Measurements from ENCODE around the gene KHDRBS2. TPM values are rescaled to one million over a fixed set of nuclear protein-coding genes. Genes with fewer than 3 reads are reported as not detected.

KHDRBS2 gene
- total RNA-seq, 1 experiment from 2014 or later = 1.2 TPM

- peaks cover 19% of the 10 kb centered on the region for H3K9me3 Mint-ChIP-seq
- TF ChIP-seq, protein P1, sequence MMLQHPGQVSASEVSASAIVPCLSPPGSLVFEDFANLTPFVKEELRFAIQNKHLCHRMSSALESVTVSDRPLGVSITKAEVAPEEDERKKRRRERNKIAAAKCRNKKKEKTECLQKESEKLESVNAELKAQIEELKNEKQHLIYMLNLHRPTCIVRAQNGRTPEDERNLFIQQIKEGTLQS (CRISPR knock-in tag; conservative IDR thresholded peaks at IDR 0.05) = no peak
- TF ChIP-seq ZBTB21 (CRISPR knock-in tag; IDR thresholded peaks at IDR 0.05; ENCODE audit: borderline replicate concordance) (no peak), CREB1 (CRISPR knock-in tag; IDR thresholded peaks at IDR 0.05) (no peak), CBFB (CRISPR knock-in tag; IDR thresholded peaks at IDR 0.05; ENCODE audit: low read depth) (no peak), ZNF532 (CRISPR knock-in tag; IDR thresholded peaks at IDR 0.05; ENCODE audit: borderline replicate concordance) (no peak), NR2C2 (CRISPR knock-in tag; IDR thresholded peaks at IDR 0.05) (no peak), ZNF423 (CRISPR knock-in tag; IDR thresholded peaks at IDR 0.05) (no peak), ZNF281 (CRISPR knock-in tag; IDR thresholded peaks at IDR 0.05) (no peak), ZNF219 (CRISPR knock-in tag; IDR thresholded peaks at IDR 0.05; ENCODE audit: borderline replicate concordance) (no peak), ZBTB43 (CRISPR knock-in tag; IDR thresholded peaks at IDR 0.05) (no peak), STAT6 (CRISPR knock-in tag; conservative IDR thresholded peaks at IDR 0.05; ENCODE audit: low read depth) (no peak), JUN (CRISPR knock-in tag; IDR thresholded peaks at IDR 0.05) (no peak), FOXJ3 (CRISPR knock-in tag; IDR thresholded peaks at IDR 0.05; ENCODE audit: borderline replicate concordance) (no peak), PRRX2 (CRISPR knock-in tag; IDR thresholded peaks at IDR 0.05) (no peak), ZMAT4 (CRISPR knock-in tag; IDR thresholded peaks at IDR 0.05) (no peak), ZNF138 (CRISPR knock-in tag; conservative IDR thresholded peaks at IDR 0.05) (no peak), NFYB (CRISPR knock-in tag; conservative IDR thresholded peaks at IDR 0.05; ENCODE audit: low read depth) (no peak)
- TF ChIP-seq, protein P2, sequence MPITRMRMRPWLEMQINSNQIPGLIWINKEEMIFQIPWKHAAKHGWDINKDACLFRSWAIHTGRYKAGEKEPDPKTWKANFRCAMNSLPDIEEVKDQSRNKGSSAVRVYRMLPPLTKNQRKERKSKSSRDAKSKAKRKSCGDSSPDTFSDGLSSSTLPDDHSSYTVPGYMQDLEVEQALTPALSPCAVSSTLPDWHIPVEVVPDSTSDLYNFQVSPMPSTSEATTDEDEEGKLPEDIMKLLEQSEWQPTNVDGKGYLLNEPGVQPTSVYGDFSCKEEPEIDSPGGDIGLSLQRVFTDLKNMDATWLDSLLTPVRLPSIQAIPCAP (CRISPR knock-in tag; IDR thresholded peaks at IDR 0.05) = no peak
- TF ChIP-seq, protein P3, sequence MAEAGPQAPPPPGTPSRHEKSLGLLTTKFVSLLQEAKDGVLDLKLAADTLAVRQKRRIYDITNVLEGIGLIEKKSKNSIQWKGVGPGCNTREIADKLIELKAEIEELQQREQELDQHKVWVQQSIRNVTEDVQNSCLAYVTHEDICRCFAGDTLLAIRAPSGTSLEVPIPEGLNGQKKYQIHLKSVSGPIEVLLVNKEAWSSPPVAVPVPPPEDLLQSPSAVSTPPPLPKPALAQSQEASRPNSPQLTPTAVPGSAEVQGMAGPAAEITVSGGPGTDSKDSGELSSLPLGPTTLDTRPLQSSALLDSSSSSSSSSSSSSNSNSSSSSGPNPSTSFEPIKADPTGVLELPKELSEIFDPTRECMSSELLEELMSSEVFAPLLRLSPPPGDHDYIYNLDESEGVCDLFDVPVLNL (CRISPR knock-in tag; IDR thresholded peaks at IDR 0.05; ENCODE audit: borderline replicate concordance, low read depth) = no peak
- TF ChIP-seq, protein P4, sequence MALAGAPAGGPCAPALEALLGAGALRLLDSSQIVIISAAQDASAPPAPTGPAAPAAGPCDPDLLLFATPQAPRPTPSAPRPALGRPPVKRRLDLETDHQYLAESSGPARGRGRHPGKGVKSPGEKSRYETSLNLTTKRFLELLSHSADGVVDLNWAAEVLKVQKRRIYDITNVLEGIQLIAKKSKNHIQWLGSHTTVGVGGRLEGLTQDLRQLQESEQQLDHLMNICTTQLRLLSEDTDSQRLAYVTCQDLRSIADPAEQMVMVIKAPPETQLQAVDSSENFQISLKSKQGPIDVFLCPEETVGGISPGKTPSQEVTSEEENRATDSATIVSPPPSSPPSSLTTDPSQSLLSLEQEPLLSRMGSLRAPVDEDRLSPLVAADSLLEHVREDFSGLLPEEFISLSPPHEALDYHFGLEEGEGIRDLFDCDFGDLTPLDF (CRISPR knock-in tag; IDR thresholded peaks at IDR 0.05) = no peak
- H3K27me3 Mint-ChIP-seq (ENCODE audit: low read depth) = no peaks in the 10 kb centered on the region
- no peak for ATAC-seq
- H3K4me1 Mint-ChIP-seq = peaks cover 15% of the 10 kb centered on the region
- no peak overlapping the region for H3K27ac Mint-ChIP-seq
- H3K4me3 Mint-ChIP-seq = no peak overlapping the region
- CTCF ChIA-PET = no interaction called here
- no peak for DNase-seq (ENCODE audit: low spot score)
- POLR2A ChIA-PET = no interaction called here
- H3K36me3 Mint-ChIP-seq = no peaks in the 10 kb centered on the region; the same call in 1 of the 2 replicates
These were observed 38.8 kb upstream of the KHDRBS2 start for GRCh38 chr6:62324834-62325233.
